Uterus (tissue), 4 donors: Measurements from ENCODE around the gene BUB1. TPM values are rescaled to one million over a fixed set of nuclear protein-coding genes. Genes with fewer than 3 reads are reported as not detected.
"Not testable (repeated sequence)": the region's sequence is repeated elsewhere in the genome, so short reads cannot be mapped to it uniquely, and the experiment has no call there.

Experiments
- DNase-seq, 2 donors: peaks; one replicate each; pipeline ENCODE4 v3.0.0-alpha.2; 2019 to 2020
- H3K27ac ChIP-seq, 2 donors: fragments of 200-600 bp; sonication (generic); 1 replicate in 1 of 2; 2 replicates in 1 of 2; pipeline ENCODE4 v1.5.1; 2016 to 2018
- H3K27me3 ChIP-seq, 2 donors: fragments of 200-600 bp; sonication (generic); one replicate each; pipeline ENCODE4 v1.5.1; 2018 to 2019; ENCODE audit warnings: control low read depth in 1 of 2
- H3K36me3 ChIP-seq, 2 donors: fragments of 200-600 bp; sonication (generic); one replicate each; pipeline ENCODE4 v1.5.1; 2019; ENCODE audit warnings: control low read depth in 1 of 2
- H3K4me1 ChIP-seq, 2 donors: fragments of 200-600 bp; sonication (generic); one replicate each; pipeline ENCODE4 v1.5.1; 2018 to 2019; ENCODE audit warnings: control low read depth in 1 of 2
- H3K4me3 ChIP-seq, 2 donors: fragments of 200-600 bp; sonication (generic); 1 replicate in 1 of 2; 2 replicates in 1 of 2; pipeline ENCODE4 v1.5.1; 2018 to 2019; ENCODE audit warnings: mild to moderate bottlenecking in 1 of 2
- H3K9me3 ChIP-seq, 2 donors: fragments of 200-600 bp; sonication (generic); one replicate each; pipeline ENCODE4 v1.5.1; 2019; ENCODE audit warnings: control low read depth in 1 of 2
- intact Hi-C: fragments of 100-400 bp; cut with DNase I; formaldehyde crosslinking; loops from one replicate; pipeline ENCODE4 v1.15.1; 2023; ENCODE audit warnings: low total_unique reads
- total RNA-seq, 4 donors: library from RNA; depleted of rRNA in 3 of 4; stranded (reverse); fragments of >200 nt in 3 of 4; gene quantifications; one replicate each; pipeline versions ENCODE4 v1.1.0 to v1.2.4, GENCODE V29; 2014 to 2023
- donor health status: DM: yes; HTN: yes; CAD: no.

The BUB1 gene
- total RNA-seq, 4 donors from 2014 or later, result 0.67 to 29.0 (median 1.2) TPM; not detected in 1

- H3K27ac ChIP-seq, H3K27me3 ChIP-seq, intact Hi-C loops, H3K36me3 ChIP-seq, DNase-seq, H3K4me3 ChIP-seq, H3K9me3 ChIP-seq, H3K4me1 ChIP-seq: not testable (repeated sequence)
These were observed 73.8 kb downstream of the BUB1 start for GRCh38 chr2:110603917-110604591.

- H3K36me3 ChIP-seq, H3K4me1 ChIP-seq, DNase-seq, H3K9me3 ChIP-seq, intact Hi-C loops, H3K27ac ChIP-seq, H3K4me3 ChIP-seq, H3K27me3 ChIP-seq: not testable (repeated sequence)
These were observed 75.7 kb downstream of the BUB1 start for GRCh38 chr2:110602139-110602538.

GRCh38 chr2:110591973-110592372 is 85.9 kb downstream of the BUB1 start:
- intact Hi-C loops, H3K9me3 ChIP-seq, H3K4me3 ChIP-seq, H3K36me3 ChIP-seq, DNase-seq, H3K27ac ChIP-seq, H3K4me1 ChIP-seq, H3K27me3 ChIP-seq: not testable (repeated sequence)

GRCh38 chr2:110589677-110590330 is 88.1 kb downstream of the BUB1 start:
- H3K9me3 ChIP-seq, H3K27ac ChIP-seq, H3K36me3 ChIP-seq, DNase-seq, H3K4me1 ChIP-seq, H3K4me3 ChIP-seq, H3K27me3 ChIP-seq, intact Hi-C loops: not testable (repeated sequence)

- H3K9me3 ChIP-seq, H3K4me3 ChIP-seq, H3K4me1 ChIP-seq, intact Hi-C loops, H3K27me3 ChIP-seq, H3K27ac ChIP-seq, DNase-seq, H3K36me3 ChIP-seq: not testable (repeated sequence)
These were observed 89.3 kb downstream of the BUB1 start for GRCh38 chr2:110588520-110588919.

Other genes with a start within 250 kb of the BUB1 start
- 10 to 100 TPM in 1 of 4 donors, 1 to 10 TPM in 2, not detected in 1; 5.6 to 11.3 (median 6.4) TPM for gene LIMS4, start 205.2 kb downstream of the BUB1 start, total RNA-seq
- gene RGPD6, start 100.8 kb downstream of the BUB1 start, total RNA-seq, result 100 to 1,000 TPM in 2 of 4 donors, 10 to 100 TPM in 2; 47.1 to 142 (median 89.1) TPM
- under 1 TPM in 2 of 4 donors, not detected in 2; 0.18 to 0.41 TPM for gene ACOXL, start 54.5 kb upstream of the BUB1 start, total RNA-seq